Endothelial cell of umbilical vein (primary cell): Measurements from ENCODE around the gene VANGL2. TPM values are rescaled to one million over a fixed set of nuclear protein-coding genes. Genes with fewer than 3 reads are reported as not detected.

ENCODE experiments used
- BruUV-seq: library from RNA; stranded (reverse); fragments of 400-500 nt; replicated peaks from 2 replicates; lab custom pipeline; 2021; lab: Mats Ljungman, UMichigan
- CTCF ChIA-PET: fragments of 300-600, 350-600 bp; sonication (Branson Sonifier 250); formaldehyde crosslinking; loops from one replicate; lab custom pipeline; 2021; ENCODE audit warnings: antibody characterized with exemption, inconsistent platforms; lab: Charles Lee
- POLR2A ChIA-PET: fragments of 300-600, 350-600 bp; sonication (Branson Sonifier 250); formaldehyde crosslinking; loops from one replicate; lab custom pipeline; 2021; ENCODE audit warnings: antibody characterized with exemption, inconsistent platforms; lab: Charles Lee
- DNase-seq: peaks from one replicate; pipeline ENCODE4 v3.0.0-alpha.2; 2011; ENCODE audit warnings: low read depth, low spot score
- FAIRE-seq: peaks from 2 replicates; lab custom pipeline; 2011; peaks lifted over from hg19 to GRCh38; lab: Jason Lieb, UNC
- H2AFZ ChIP-seq: 2 replicates; pipeline ENCODE4 v1.6.0; 2012; ENCODE audit warnings: low read depth, low read length, control low read depth, inconsistent platforms
- H3K27ac ChIP-seq: 2 replicates; pipeline ENCODE4 v1.5.1; 2011; ENCODE audit warnings: low read depth, mild to moderate bottlenecking, control low read depth, low read length, moderate library complexity; ENCODE audit not compliant: insufficient read depth
- H3K27me3 ChIP-seq, 2 experiments: 2 replicates each; pipeline versions ENCODE4 v1.6.0 to v1.6.1; 2011; ENCODE audit warnings: low read length in 2 of 2, mixed read lengths in 1 of 2; ENCODE audit not compliant: control insufficient read depth in 2 of 2, insufficient read depth in 2 of 2
- H3K36me3 ChIP-seq, 2 experiments: 2 replicates in 1 of 2; 3 replicates in 1 of 2; pipeline ENCODE4 v1.5.1; 2011; ENCODE audit warnings: low read length in 2 of 2, mild to moderate bottlenecking in 1 of 2, moderate library complexity in 1 of 2; ENCODE audit not compliant: control insufficient read depth in 2 of 2, insufficient read depth in 2 of 2; ENCODE audit errors: extremely low read depth in 1 of 2
- H3K4me1 ChIP-seq: 3 replicates; pipeline ENCODE4 v1.5.1; 2011; ENCODE audit warnings: mild to moderate bottlenecking, low read length; ENCODE audit not compliant: control insufficient read depth, insufficient read depth; ENCODE audit errors: extremely low read depth
- H3K4me2 ChIP-seq: 2 replicates; pipeline ENCODE4 v1.6.1; 2011; ENCODE audit warnings: low read length, control low read depth, mixed read lengths; ENCODE audit not compliant: insufficient read depth
- H3K4me3 ChIP-seq, 3 experiments: fragments of 200-600 bp in 1 of 3; sonication (generic), shearing (Covaris generic) in 1 of 3; replicated peaks in 1 of 3; 2 replicates each; pipeline ENCODE4 v1.5.1; 2011 to 2016; ENCODE audit warnings: control low read depth in 3 of 3, low read length in 3 of 3, mild to moderate bottlenecking in 2 of 3, inconsistent platforms in 1 of 3, low read depth in 1 of 3, moderate library complexity in 1 of 3; ENCODE audit not compliant: insufficient read depth in 1 of 3
- H3K79me2 ChIP-seq: 2 replicates; pipeline ENCODE4 v1.6.0; 2012; ENCODE audit warnings: low read length, inconsistent platforms; ENCODE audit not compliant: control insufficient read depth, insufficient read depth
- H3K9ac ChIP-seq: replicated peaks from 2 replicates; pipeline ENCODE3; 2011; ENCODE audit warnings: low read length, control low read depth; ENCODE audit not compliant: insufficient read depth; ENCODE audit errors: extremely low read depth
- H3K9me1 ChIP-seq: replicated peaks from 3 replicates; pipeline ENCODE4 v1.6.0; 2011; ENCODE audit warnings: mild to moderate bottlenecking, low read length; ENCODE audit not compliant: control insufficient read depth, insufficient read depth; ENCODE audit errors: extremely low read depth
- H3K9me3 ChIP-seq: replicated peaks from 2 replicates; pipeline ENCODE4 v1.5.1; 2012; ENCODE audit warnings: low read length, inconsistent platforms; ENCODE audit not compliant: control insufficient read depth, insufficient read depth
- H4K20me1 ChIP-seq: replicated peaks from 2 replicates; pipeline ENCODE3; 2011; ENCODE audit warnings: mild to moderate bottlenecking, low read length; ENCODE audit not compliant: control insufficient read depth, insufficient read depth; ENCODE audit errors: extremely low read depth
- CTCF ChIP-seq, 2 donors: IDR thresholded peaks; 1 replicate in 1 of 2; 2 replicates in 1 of 2; pipeline ENCODE4 v1.5.1; 2011; ENCODE audit warnings: low read length in 2 of 2, mild to moderate bottlenecking in 2 of 2, moderate library complexity in 2 of 2, control low read depth in 1 of 2, inconsistent platforms in 1 of 2, low read depth in 1 of 2; ENCODE audit not compliant: insufficient read depth in 1 of 2; ENCODE audit errors: extremely low read depth in 1 of 2
- EZH2 ChIP-seq: IDR thresholded peaks from 2 replicates; pipeline ENCODE4 v1.6.1; 2012; ENCODE audit warnings: borderline replicate concordance, low read depth, mild to moderate bottlenecking, moderate library complexity, low read length, inconsistent platforms; ENCODE audit not compliant: severe bottlenecking
- FOS ChIP-seq: IDR thresholded peaks from 2 replicates; pipeline ENCODE4 v1.6.1; 2011; ENCODE audit warnings: mild to moderate bottlenecking, low read length, moderate library complexity, borderline replicate concordance; ENCODE audit not compliant: insufficient read depth
- GATA2 ChIP-seq: IDR thresholded peaks from 2 replicates; pipeline ENCODE4 v1.7.0; 2011; ENCODE audit warnings: low read depth, mild to moderate bottlenecking, moderate library complexity, mixed read lengths, low read length; ENCODE audit not compliant: insufficient read length, insufficient read depth
- JUN ChIP-seq: IDR thresholded peaks from 2 replicates; pipeline ENCODE4 v1.6.1; 2011; ENCODE audit warnings: borderline replicate concordance, low read depth; ENCODE audit not compliant: insufficient read length, insufficient read depth
- MAX ChIP-seq: IDR thresholded peaks from 2 replicates; pipeline ENCODE4 v1.6.1; 2011; ENCODE audit not compliant: insufficient read depth, insufficient read length
- MYC ChIP-seq: IDR thresholded peaks from one replicate; pipeline ENCODE4 v1.6.1; 2011; ENCODE audit warnings: mild to moderate bottlenecking, low read depth, low read length
- POLR2A ChIP-seq: IDR thresholded peaks from 2 replicates; pipeline ENCODE4 v1.6.1; 2012; ENCODE audit warnings: low read depth, mild to moderate bottlenecking, control low read depth, low read length
- POLR2AphosphoS5 ChIP-seq: IDR thresholded peaks from 2 replicates; pipeline ENCODE4 v1.6.1; 2012; ENCODE audit warnings: low read depth, mild to moderate bottlenecking, control low read depth, low read length, moderate library complexity; ENCODE audit not compliant: insufficient read depth
- dilution Hi-C: fragments of 300-500 bp; cut with MboI; formaldehyde crosslinking; loops from one replicate; pipeline ENCODE4 v1.15.0; 2019; ENCODE audit warnings: low sequenced_read_pairs; ENCODE audit not compliant: extremely low pct_ligation_motif_present
- intact Hi-C: fragments of 100-400 bp; cut with micrococcal nuclease; formaldehyde crosslinking; loops from one replicate; pipeline ENCODE4 v1.10.0; 2022
- polyA plus RNA-seq, 4 experiments: library from polyadenylated mRNA; depleted of rRNA in 3 of 4; stranded (reverse) in 3 of 4; unstranded in 1 of 4; fragments of >200 nt; gene quantifications; 2 replicates each; pipeline versions ENCODE4 v1.2.1 to v1.2.3, GENCODE V29; 2011 to 2012; ENCODE audit warnings: missing spikeins in 1 of 4
- total RNA-seq: library from RNA; stranded (reverse); gene quantifications from 2 replicates; pipeline ENCODE4 v1.2.3, GENCODE V29; 2021

The VANGL2 gene
- total and polyA plus RNA-seq, 2 donors (not counting 3 experiments of a cell fraction or from before 2014, with no cell fraction given): 0.01 TPM; not detected in 1

GRCh38 chr1:160367516-160367900, 32.9 kb upstream of the VANGL2 start:
- Histone ChIP-seq H3K27me3 (peaks cover 3 to 11% of the 10 kb centered on the region in 2 experiments), H3K4me2 (no peak overlapping the region), H4K20me1 (no peaks in the 10 kb centered on the region), H3K27ac (no peak overlapping the region), H3K4me3 (no peak overlapping the region), H2AFZ (no peak overlapping the region), H3K4me1 (no peaks in the 10 kb centered on the region), H3K79me2 (no peaks in the 10 kb centered on the region), H3K36me3 (no peaks in the 10 kb centered on the region), H3K9ac (no peak overlapping the region), H3K9me1 (no peaks in the 10 kb centered on the region), H3K9me3 (no peaks in the 10 kb centered on the region)
- BruUV-seq: no TSS peak
- FAIRE-seq (no peak), DNase-seq (no peak)
- no peak for TF ChIP-seq POLR2AphosphoS5
- TF ChIP-seq MYC: no peak
- TF ChIP-seq MAX: no peak
- no peak for TF ChIP-seq POLR2A
- TF ChIP-seq JUN: no peak
- TF ChIP-seq GATA2: no peak
- TF ChIP-seq CTCF (IDR thresholded peaks at IDR 0.05; ENCODE audit: extremely low read depth in 1 of 2, insufficient read depth in 1 of 2, low read depth in 1 of 2, low read length in 2 of 2): no peak
- no peak for TF ChIP-seq FOS
- no peak for TF ChIP-seq EZH2
- ChIA-PET CTCF (interaction anchor here (4.1 kb wide), 1 partner anchor 9 kb away, joined by 29 read pairs; no protein-coding TSS in a partner anchor), POLR2A (no interaction called here)
- dilution Hi-C loops: no loop called here
- intact Hi-C loops: no loop called here
